Measurements from ENCODE around the gene RFTN1.
A peak's percentile ranks its signal among the peaks of the same experiment; 100 is the strongest.

Gene RFTN1

GRCh38 chr3:16399473-16399872 is 114.0 kb downstream of the RFTN1 start:
- peak; percentile 89 for DNase-seq

DNA sequence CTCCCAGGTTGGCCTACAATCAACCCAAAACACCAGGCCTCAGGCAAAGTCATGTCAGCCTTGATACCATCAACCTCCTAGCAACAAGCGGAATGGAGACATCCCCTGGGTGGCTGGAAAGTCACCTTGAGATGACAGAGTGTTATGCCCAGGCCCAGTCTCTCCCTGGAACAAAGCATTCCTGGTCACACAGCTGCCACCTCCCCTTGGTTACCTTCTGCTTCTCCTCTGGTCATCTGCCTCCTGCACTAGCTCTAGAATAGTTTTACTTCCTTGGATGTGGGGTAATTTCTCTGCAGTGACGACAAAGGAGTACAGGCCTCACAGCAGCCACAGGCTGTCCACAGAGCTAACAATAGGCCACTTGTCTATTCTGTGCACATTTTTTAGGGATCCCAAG is 114.9 kb downstream of the RFTN1 start:
- DNase-seq = no peak

- no peak for DNase-seq
Observed at GRCh38 chr3:16396202-16396601, 117.3 kb downstream of the RFTN1 start.

- no peak for DNase-seq
Observed at GRCh38 chr3:16395212-16395611, 118.3 kb downstream of the RFTN1 start.

DNA sequence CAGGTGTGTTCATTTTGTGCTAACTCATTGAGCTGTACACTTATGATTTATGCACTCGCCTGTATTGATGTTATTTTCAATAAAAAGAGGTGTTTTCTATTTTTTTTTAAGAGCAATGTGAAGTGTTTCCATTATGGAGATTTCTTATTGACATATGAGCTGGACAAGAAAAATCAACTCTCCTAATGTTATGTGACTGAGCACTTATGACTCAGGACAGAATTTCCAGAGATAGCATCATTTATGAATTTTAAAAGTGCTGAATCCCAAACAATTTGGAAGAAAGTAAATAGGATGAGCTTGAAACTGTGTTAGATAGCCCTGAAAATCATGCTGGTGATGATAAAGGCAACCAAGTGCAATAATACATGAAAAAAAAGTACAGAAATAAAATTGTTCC is 118.9 kb downstream of the RFTN1 start:
- DNase-seq = no peak

DNA sequence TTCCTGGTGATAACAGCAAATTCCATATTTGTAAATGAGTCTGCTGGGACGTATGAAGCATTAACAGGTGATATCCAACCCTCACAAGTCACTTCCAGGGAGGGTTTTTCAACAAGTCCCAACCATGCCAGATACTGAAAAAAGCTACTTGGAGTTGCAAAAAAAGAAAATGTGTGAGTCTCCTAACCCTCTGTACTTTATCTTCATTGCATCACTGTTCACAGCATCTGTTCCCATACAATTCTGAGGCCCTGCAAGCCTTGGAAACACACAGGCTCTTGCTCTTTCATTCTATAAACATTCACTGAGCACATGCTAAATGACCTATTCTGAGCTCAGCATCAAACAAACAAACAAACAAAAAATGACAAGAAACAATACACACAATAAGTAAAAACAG is 120.8 kb downstream of the RFTN1 start:
- no peak for DNase-seq

DNA sequence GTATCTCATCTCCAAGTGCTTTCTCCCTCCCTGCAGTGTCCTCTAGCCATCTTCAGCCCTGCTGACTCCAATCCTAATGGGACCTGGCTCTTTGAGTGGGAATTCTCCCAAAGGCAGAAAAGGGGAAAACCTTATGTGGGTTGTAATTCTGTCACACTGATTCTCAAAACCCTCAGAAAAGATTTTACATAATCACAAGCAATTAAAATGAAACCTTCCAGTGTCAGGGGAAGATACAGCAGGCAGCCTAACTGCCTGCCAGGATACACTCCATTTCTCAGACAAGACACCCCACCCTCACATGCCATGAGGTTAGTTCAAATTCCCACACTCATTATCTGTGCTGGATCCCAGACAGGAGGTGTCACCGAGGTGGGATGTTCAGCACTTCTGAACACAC is 121.4 kb downstream of the RFTN1 start:
- DNase-seq = no peak

- no peak for DNase-seq
Observed at GRCh38 chr3:16390581-16390980, 122.9 kb downstream of the RFTN1 start.

- DNase-seq = no peak
Observed at GRCh38 chr3:16388850-16389441, 124.6 kb downstream of the RFTN1 start.

DNA sequence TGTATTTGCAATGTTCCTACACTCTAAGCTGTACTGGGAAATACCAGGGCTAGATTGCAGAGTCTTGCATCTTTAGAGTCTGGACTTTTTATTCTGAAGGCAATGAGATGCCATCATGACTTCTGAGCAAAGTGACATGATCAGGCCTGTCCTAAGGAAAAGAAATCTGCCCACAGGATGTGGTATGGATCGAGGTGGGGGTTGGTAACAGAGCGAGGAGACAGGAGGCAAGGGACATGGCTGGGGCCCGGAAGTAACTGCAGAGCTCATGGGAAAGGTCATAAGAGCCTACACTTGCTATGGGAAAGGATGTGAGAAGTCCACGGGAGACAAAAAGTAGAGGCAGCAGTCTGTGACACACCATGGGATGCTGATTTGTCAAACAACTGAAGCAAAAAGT is 126.9 kb downstream of the RFTN1 start:
- no peak for DNase-seq

GRCh38 chr3:16385151-16385550 is 128.3 kb downstream of the RFTN1 start:
- DNase-seq = no peak

DNA sequence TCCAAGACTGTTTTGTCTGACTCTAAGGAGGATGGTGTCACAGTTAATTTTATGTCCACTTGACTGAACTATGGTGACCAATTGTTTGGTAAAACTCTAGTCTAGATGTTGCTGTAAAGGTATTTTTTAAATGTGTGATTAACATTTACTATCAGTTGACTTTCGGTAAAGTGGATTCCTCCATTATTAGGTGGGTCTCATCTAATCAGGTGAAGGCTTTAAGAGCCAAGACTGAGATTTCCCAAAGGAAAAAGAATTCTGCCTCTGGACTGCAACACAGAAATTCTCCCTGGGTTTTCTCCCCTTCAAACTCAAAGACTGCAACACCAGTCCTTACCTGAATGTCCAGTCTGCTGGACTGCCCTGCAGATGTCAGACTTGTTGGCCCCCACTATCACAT is 129.6 kb downstream of the RFTN1 start:
- DNase-seq = no peak

GRCh38 chr3:16382845-16383244 is 130.7 kb downstream of the RFTN1 start:
- DNase-seq = no peak

- no peak for DNase-seq
Observed at GRCh38 chr3:16381426-16381825, 132.1 kb downstream of the RFTN1 start.

- no peak for DNase-seq
Observed at GRCh38 chr3:16380421-16380820, 133.1 kb downstream of the RFTN1 start.

GRCh38 chr3:16379838-16380237 is 133.7 kb downstream of the RFTN1 start:
- no peak for DNase-seq

DNA sequence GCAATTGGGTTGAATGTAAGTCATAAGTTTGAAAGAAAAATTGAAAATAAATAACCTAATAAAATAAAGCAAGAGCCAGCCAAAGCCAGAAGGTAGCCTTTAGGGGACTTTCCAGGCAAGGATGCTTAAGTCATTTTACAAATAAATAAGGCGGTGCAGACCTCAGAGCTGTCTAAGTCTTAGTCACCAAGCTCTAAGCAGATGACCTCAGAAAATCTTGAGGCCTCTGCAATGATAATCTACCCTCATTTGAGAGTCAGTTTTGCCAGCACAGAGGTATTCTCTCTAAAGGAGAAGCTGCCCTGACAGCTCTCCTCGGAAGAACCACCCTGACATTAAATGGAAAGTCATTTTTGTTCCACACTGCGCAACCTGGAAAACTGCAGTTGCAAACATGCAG is 134.6 kb downstream of the RFTN1 start:
- no peak for DNase-seq

GRCh38 chr3:16378415-16378814 is 135.1 kb downstream of the RFTN1 start:
- DNase-seq = no peak

GRCh38 chr3:16377847-16378302 is 135.6 kb downstream of the RFTN1 start:
- no peak for DNase-seq

DNA sequence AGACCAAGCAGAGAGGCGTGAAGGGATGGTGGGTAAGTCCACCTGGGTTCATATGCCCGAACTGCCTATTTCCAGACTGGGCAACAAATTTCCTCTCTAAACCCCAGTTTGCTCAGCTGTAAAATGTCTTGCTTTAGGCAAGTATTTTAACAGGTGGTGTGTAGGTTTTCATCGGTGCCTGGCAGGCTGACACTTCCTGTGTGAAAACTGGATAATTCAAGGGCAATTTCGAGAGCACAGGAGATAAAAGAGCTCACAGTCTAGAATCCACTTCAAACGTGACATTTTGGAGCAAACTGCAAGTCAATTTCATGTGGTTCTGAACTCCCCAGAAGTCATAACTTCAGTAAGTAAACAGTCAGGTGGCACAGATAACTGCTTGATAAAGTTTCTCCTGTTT is 136.3 kb downstream of the RFTN1 start:
- no peak for DNase-seq

GRCh38 chr3:16375891-16376290 is 137.6 kb downstream of the RFTN1 start:
- DNase-seq = no peak

DNA sequence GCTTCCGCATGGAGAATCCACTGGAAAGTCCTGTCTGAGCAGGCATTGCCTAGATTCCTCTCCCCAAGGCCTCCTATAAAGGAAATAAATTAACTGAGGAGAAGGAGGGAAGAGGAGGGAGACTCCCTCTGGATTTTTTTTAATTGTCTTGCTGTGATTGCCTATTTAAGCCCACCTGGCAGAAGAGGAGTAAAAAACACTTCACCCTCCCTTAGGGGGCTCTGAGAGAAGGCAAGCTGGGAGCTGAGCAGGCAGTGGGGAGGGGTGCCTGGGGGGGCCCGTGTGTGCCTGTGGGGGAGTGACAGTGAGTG is 138.6 kb downstream of the RFTN1 start:
- no peak for DNase-seq

- no peak for DNase-seq
Observed at GRCh38 chr3:16374047-16374934, 139.2 kb downstream of the RFTN1 start.

DNA sequence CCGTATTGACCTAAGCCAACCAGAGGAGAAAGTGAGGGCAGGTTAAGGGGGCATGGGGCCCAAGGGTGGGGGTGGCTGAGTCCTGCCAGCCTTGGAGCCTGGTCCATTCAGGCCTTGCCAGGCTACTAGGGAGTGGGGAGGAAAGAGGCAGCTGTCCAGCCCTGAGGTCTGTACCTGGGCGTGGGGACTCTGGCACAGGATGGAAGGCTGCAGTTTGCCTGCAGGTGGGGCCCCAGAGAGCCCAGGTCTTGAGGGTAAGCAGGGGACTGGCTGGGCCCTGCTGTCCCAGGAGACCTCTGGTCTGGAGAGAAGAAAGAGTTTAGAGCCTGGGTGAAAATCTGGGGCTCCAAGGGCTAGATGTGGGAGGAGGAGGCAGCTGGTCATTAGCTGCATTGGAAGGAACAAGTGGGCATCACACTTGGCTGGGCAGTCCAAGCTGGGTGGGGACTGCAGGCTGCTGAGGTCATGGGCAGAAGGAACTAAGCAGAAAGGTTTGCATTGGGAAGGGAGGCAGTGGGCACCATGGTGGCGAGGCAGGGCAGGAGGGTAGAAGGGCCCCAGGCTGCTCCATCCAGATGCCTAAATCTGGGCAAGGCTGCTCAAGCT is 140.1 kb downstream of the RFTN1 start:
- no peak for DNase-seq
